NAMALWA (cell line): ENCODE results near the gene RIC1.
"Not testable (repeated sequence)": the region's sequence is repeated elsewhere in the genome, so short reads cannot be mapped to it uniquely, and the experiment has no call there.

ENCODE experiments used
- DNase-seq: peaks from one replicate; pipeline ENCODE4 v3.0.0-alpha.2; 2015; ENCODE audit warnings: low spot score

Gene RIC1

DNA sequence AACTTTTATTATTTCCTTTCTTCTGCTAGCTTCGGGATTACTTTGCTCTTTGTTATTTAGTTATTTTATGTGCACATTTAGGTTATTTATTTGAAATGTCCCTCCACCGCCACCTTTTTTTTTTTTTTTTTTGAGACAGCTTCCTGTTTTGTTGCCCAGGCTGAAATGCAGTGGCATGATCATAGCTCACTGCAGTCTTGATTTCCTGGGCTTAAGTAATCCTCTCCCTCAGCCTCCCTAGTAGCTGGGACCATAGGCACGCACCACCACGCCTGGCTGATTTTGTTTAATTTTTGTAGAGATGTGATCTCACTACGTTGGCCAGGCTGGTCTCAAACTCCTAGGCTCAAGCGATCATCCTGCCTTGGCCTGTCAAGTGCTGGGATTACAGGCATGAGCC lies 38.5 kb downstream of the RIC1 start:
- no peak for DNase-seq

DNA sequence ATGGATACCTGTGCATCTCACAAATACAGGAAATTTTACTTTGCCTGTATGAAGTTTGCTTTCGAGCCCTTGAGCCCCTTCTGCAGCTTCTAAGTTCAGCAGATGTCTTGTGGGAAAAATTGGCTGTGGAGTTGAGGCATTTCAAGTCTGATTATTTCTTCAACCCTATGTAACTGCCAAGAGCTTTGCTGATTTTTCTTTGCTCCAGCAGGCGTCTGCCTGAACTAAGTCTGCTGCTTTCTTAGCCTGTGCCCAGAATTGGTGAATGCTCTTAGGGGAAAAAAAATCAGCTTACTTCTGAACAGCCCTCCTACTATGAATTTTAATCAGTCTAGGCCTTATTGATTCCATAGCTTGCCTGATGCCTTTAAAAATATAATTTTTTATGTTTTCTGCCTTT lies 41.2 kb downstream of the RIC1 start:
- no peak for DNase-seq

DNA sequence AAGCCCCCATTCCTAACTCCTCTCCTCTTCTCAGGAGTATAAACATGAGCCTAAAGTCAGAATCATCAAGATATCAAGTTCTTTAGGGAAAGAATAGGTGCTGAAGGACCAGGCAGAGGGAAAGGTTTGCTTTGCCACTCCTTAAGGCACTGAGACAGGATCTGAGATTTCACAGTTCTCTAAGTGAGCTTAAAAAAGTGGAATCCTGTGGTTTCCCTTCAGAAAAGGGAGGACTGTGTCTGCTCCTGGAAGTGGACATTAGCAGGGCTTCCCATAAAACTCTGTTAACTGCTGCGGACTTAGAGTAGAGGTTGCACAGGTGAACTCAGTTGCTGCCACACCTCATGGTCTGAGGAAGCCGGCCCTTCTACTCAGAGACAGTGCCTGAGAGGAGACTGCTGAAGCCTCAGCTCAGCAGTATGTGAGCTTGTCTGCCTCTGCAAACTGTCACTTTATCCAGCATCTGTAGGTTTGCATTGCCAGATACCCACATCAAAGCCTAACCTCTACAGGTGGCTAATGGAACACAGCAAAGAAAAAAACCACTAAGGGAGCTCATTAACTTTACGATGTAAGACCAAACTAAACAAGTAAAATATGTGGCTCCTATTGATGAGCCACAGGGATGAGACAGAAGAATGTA lies 42.9 kb downstream of the RIC1 start:
- no peak for DNase-seq

DNA sequence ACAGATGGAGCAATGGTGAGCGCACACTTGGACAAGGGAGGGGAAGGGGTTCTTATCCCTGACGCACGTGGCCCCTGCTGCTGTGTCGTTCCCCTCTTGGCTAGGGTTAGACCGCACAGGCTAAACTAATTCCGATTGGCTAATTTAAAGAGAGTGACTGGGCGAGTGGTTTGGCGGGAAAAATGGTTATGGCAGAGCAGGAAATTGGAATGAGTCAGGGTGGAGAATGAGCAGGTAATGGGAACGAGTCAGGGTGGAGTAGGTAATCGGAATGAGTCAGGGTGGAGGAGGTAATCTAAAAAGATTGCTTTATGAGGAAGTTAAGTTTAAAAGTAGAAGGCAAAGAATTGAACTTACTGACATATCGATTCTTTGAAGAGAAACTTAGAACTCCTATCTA lies 46.1 kb downstream of the RIC1 start:
- not testable (repeated sequence) for DNase-seq

DNA sequence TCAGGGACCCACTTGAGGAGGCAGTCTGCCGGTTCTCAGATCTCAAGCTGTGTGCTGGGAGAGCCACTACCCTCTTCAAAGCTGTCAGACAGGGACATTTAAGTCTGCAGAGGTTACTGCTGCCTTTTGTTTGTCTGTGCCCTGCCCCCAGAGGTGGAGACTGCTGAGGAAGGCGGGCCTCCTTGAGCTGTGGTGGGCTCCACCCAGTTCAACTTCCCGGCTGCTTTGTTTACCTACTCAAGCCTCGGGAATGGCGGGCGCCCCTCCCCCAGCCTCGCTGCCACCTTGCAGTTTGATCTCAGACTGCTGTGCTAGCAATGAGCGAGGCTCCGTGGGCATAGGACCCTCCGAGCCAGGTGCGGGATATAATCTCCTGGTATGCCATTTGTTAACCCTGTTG lies 54.7 kb downstream of the RIC1 start:
- DNase-seq = not testable (repeated sequence)

DNA sequence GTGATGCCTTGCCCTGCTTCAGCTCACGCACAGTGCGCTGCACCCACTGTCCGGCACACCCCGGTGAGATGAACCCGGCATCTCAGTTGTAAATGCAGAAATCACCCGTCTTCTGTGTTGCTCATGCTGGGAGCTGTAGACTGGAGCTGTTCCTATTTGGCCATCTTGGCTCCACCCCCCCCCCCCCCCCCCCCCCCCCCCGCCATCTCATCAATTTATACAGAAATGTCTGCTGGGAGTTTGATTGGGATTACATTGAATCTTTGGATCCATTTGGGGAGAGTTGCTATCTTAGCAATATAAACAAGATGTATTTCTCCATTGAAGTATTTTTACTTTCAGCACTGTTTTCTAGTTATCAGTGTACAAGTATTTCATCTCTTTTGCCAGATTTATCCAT lies 55.2 kb downstream of the RIC1 start:
- no peak for DNase-seq

DNA sequence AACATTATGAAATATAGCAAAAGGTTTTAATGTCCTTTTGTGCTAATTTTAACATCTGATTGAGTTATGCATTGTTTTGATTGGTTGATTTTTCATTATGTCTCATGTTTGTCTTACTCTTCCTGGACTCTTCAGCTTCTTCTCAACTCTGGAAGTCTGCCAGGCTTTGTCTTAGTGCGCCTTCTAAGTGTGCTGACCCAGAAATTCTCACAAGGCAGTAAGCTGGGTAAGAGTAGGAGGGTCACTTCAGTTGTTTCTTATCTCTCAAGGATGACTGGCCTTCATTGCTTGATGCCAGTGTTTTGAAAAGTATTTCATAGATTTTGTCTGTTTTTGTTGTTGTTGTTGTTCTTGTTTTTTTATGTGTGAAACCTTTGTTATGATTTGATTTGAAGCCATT lies 59.2 kb downstream of the RIC1 start:
- no peak for DNase-seq

DNA sequence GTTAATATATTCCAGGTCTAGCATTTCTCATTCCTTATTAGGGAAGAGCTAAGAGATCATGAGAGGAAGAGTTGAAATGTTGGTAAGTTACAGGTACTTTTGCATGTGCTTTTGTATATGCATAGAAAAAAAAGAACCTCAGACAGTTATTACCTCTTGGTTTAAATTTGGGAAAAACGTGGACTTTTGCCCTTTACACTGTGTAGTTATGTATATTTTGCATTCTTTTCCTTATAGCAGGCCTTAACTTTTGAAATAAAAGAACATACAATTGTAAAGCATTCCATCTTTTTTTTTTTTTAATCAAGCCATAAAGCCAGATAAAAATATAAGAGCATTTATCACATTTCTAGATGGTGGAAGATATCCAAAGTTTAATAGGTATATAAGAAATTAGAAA lies 61.4 kb downstream of the RIC1 start:
- no peak for DNase-seq

DNA sequence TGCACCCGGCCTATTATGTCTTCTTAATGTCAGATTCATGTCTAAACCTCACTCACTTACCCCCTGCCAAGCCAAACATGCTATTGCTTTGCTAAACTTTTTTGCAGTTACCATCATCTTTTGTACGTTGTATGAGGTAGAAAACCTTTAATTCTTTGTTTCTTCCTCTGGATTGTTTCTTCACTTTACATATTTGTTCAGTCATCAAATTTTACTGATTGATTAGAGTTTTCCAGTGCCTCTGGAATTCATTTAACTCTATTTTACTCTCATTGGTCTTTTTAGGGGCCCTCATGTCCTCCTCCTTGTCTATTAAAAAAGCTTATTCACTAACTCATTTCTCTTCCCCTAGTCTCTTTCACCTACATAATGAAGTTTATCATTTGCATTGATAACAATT lies 67.0 kb downstream of the RIC1 start:
- no peak for DNase-seq

DNA sequence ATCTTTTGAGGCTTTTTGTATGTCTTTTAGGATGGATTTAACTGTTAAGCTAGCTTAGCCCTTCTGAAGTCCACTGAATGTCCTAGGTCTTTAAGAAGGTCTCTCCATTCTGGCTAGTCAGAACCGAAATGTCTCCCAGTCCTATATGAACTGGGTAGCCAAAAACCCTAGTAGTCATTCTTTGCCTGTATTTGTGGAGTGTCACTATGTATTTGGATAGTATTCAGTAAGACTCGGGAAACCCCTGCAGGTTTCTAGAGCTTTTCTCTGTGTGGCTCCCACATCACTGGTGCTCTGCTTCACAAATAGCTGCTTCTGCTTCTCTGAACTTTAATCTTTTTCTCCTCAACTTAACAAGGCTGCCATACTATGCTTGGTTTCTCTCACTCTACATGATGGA lies 68.0 kb downstream of the RIC1 start:
- no peak for DNase-seq

DNA sequence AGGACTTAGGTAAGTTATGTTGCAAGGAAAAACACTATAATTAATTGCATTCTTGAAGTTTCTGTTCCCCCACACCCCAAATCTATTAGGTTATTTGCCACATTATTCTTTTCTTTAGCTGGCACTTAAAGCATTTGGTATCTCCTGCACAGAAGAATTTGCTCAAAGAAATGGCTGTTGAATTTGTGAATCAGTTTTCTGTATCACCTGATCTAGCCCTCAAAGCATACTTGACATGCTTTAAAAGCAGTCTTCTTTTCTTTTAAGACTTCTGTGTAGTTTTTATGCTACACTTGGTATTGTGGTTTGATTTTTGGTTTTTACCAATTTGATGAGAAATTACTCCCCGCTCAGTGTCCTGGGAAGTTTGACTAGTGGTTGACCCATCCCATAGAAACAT lies 69.1 kb downstream of the RIC1 start:
- DNase-seq = no peak

DNA sequence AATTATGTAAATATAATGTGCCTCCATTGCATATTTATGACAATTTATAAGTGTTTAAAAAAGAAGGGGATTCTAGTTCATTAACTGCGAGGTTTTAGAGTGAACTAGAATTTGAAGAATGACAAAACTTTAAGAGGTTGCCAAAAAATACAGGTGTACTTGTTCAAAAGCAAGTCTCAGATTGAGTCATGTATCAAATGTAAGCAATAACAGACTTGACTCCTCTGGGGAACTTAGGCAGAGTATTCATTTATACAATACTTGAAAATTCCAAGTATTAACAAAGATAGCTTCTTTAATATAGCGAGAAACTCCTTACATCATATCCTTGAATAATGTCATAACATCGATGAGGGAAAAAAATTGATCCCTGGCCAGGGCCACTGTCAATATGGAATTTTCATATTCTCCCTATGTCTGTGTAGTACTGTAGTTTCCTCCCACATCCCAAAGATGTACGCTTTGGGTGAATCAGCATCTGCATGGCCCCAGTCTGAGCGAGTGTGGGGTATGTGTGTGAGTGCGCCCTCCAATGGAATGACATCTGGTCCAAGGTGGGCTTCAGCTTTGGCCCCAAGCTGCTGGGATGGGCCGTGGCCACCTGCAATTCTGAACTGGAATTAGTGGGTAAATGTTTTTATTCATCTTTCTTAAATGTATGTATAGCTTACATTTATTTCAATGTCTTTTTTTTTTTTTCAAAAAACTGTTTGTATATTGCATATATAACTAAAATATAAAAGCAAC lies 70.1 kb downstream of the RIC1 start:
- no peak for DNase-seq

DNA sequence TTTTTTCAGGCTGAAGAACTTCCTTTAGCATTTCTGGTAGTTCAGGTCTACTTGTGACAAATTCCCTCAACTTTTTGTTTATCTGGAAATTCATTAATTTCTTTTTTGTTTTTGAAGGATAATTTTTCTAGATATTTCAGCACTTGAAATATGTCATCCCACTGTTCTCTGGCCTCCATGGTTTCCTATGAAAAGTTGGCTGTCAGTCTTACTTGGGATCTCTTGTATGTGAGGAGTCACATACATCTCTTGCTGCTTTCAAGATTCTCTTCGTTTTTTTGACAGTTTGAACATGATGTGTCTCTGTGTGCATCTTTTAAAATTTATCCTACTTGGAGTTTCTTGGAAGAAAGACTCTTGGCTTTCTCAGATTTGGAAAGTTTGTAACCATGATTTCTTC lies 79.5 kb downstream of the RIC1 start:
- DNase-seq = peak; percentile 13

DNA sequence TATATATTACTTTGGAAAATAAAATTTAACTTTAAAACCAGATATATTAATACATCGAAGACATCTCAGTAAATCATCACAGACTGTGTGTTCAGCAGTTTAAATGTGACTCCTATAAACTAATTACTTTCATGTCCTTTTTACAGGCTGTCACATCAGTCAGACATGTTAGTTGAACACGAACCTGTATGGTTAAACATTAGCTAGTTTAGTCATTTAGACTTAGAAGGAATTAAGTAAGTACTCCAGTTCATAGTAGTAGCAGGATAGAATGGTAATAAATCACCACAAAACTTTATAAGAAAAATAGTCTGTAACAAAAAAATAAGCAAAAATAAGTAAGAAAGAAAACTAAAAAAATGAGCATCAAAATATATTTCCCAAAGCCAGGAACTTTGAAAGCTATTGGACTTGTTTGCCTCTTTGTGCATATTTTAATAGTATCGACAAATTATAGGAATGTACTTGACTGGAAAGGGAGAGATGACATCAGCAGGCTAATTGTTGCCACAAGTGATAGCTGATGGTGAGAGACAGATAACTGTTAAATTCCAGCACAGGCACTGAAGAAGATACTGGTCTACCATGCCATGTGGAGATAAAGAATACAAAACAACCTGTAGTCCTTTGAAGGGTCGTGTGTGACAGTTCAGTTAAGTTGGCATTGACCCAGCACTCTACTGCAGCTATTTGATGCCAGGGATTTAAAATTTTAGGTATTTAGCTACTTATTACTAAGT lies 83.9 kb downstream of the RIC1 start:
- no peak for DNase-seq

DNA sequence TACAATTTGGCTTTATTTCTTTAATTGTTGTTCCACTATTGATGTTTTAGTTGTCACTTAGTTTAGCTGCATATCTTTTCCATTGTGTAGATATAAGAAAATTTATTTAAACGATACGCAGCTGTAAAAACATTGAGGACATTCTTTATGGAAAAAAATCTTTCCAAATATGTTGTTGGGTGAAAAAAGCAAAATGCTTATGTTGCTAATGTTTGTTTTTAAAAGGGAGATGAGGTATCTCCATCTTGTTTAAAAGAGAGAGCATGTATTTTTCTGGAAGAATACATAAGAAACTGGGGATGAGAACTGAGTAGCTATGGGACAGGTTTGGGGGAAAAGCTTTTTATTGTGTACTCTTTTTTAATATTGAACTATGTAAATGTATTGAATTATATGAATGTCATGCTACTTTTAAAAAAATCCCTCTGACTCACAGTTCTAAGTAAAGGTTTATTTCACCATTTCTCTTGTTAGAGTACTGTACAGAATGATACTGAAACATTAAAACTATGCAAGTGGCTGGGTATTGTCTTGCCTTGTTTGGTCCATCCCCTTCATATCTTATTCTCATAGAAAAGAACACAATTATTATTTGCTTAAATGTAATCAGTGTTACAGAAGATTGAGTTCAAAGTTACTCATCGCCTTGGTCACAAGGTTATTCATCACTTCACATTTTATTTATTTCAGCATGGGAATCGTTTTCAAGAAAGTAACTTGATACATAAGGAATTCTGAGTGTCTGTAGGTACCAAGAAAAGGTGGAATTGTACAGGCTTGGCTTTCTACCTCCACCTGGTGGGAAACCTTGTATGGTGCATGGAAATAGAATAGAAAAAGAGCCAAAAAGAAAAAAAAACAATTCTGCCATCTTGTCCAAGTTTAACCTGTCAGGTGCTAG lies 85.8 kb downstream of the RIC1 start:
- DNase-seq = peak; percentile 24

DNA sequence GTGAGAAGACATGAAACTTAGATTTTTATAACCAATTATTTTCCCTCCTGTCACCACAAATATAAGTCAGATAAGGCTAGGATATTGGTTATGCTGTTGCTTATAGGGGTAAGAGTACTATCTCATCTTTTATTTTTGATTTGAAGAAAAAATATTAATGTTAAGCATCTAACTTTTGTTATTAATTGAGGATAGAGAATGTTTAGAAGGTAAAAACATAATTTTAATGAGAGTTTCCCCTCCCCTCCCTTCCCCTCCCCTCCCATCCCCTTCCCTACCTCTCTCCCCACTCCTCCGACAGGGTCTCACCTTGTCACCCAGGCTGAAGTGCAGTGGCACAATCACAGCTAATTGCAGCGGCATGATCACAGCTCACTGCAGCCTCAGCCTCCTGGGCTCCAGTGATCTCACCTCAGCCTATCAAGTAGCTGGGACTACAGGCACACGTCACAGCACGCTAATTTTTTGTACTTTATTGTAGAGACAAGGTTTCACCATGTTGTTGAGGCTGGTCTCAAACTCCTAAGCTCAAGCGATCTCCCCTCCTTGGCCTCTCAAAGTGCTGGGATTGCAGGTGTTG lies 86.7 kb downstream of the RIC1 start:
- no peak for DNase-seq

DNA sequence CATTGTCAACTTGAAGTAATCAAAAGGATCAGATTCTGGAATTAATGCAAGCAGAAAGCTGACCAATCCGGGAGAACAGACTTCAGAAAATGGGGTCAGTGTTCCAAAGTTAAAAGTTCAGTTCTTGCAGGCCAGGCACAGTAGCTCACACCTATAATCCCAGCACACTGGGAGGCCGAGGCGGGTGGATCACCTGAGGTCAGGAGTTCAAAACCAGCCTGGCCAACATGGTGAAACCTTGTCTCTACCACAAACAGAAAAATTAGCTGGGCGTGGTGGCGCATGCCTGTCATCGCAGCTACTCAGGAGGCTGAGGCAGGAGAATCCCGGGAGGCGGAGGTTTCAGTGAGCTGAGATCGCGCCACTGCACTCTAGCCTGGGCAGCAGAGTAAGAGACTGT lies 88.5 kb downstream of the RIC1 start:
- DNase-seq = not testable (repeated sequence)

DNA sequence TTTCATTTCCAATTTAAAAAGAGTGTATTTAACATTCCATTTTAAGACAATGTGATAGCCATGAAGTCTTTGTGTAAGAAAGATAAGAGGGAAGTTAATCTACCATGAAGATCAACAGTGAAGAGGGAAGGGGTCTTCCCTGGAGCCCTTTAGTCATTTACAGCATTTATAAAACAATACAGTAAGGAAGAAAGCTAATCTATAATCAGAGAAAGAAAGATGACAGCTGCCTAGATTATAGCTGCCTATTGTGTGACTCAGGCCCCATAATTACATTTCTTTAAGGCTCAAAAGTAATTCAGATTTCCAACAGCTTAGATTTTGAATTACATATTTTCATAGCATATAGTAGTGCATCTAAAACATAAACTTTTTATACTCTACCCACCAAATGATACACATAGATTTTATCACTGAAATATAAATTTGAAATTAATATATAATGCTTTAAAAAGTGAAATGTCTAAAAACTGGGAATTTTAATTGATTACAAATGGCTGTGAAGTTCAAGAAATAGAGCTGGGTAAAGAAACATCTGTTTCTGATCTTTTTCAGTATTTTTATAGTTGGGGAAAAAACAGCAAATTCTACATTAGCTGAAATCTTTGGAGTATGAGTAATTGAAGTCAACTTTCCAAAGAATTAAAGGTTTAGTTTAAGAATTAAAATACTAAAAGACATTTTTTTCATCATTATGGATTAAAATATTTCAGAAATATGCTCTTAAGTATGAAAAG lies 89.6 kb downstream of the RIC1 start:
- no peak for DNase-seq

DNA sequence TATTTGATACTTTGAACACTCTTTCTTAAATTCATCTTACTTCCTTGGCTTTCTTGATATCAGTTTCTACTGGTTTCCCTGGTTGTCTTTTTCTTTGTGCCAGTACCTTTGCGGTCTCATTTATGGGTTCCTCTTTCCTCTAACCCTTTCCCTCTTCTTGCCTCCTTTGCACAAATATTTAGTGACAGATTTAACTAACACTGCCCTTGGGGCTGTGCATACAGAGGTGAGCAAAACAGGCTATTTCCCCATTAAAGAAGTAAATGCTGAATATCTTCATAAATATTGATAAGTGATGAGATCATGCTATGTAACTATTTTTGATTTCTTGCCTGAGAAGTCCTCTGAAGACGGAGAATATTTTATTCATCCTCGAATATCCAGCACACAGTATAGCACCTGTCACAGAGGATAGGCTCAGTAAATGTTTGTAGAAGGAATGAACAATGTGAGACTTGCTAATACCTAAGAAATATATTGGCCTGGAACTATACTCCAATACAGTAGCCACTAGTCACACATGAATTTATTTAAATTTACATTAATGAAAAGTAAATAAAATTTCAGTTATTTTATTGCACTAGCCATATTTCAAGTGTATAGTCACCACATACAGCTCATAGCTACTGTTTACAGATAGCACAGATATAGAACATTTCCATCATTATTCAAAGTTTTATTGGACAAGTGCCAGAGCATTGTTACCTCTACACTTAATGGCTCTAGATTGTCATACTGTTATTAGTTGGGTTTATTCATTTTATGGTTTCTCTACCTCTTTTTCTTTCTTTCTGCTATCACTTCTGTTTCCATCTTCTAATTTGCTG lies 90.4 kb downstream of the RIC1 start:
- no peak for DNase-seq

DNA sequence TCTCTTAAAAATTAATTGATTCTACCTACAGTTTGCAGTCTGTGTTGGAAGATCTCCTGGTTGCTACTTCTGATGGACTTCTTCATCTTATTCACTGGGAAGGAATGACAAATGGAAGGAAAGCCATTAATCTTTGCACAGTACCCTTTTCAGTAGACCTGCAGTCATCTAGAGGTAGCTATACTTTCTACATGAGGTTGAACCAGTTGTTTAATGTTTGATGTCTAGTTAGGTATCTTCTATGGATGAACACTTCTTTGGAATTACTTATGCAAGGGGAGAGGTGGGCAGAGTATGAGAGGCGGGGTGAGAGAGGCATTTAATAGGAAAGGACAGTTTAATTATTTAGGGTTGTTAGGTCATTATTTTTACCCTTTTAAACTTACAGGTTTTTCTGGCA lies 91.2 kb downstream of the RIC1 start:
- DNase-seq = no peak
